Amniotic epithelial cell (primary cell): ENCODE data around the gene OAS1.
A peak's percentile ranks its signal among the peaks of the same experiment; 100 is the strongest.
"Not testable (repeated sequence)": the region's sequence is repeated elsewhere in the genome, so short reads cannot be mapped to it uniquely, and the experiment has no call there.

Experiments used
- DNase-seq: peaks from one replicate; pipeline ENCODE4 v3.0.0-alpha.2; 2010; ENCODE audit warnings: low read depth

Gene OAS1

DNA sequence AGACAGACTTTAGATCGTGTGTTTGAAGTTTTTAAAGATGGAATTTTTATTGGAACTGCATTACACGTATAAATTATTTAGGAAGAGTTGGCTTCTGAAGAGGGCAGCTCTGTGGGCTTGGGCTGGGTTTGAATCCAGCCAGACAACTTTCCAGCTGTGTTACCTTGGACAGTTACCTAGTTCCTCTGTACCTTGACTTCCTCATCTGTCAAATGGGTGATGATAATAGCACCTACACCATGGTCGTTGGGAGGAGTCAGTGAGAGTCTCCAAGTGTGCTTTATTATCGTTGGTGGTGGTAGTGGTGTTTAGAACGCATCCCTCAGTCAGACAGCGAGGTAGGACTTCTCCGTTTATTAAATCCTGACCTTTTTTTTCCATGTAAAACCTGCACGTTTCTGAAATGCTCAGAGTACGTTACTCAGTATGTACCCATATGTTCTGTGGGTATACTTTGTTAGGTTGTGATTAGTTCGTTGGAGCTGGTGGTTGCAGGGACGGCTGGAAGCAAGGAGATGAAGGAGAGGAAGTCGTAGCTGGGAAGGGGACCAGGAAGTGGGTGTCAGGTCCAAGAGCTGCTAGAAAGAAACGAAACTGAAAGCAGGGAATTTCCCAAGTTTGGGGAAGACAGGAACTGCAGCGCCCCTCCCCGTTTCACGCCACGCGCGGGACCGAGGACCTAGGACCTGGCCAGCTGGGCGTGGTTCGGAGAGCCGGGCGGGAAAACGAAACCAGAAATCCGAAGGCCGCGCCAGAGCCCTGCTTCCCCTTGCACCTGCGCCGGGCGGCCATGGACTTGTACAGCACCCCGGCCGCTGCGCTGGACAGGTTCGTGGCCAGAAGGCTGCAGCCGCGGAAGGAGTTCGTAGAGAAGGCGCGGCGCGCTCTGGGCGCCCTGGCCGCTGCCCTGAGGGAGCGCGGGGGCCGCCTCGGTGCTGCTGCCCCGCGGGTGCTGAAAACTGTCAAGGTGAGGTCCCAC, 31.3 kb downstream of the OAS1 start, which contains the start of gene OAS3:
Gene OAS3, plus strand, starts transcription at position 734 of the 979 bp plus-strand sequence. Its CDS starts 57 bp downstream, at position 791.
- DNase-seq = peak; percentile 23

- no peak for DNase-seq
Observed at GRCh38 chr12:112938751-112939150, 32.0 kb downstream of the OAS1 start.

GRCh38 chr12:112939761-112940381, 33.1 kb downstream of the OAS1 start:
- no peak for DNase-seq

- DNase-seq = no peak
Observed at GRCh38 chr12:112941528-112942335, 35.0 kb downstream of the OAS1 start.

DNA sequence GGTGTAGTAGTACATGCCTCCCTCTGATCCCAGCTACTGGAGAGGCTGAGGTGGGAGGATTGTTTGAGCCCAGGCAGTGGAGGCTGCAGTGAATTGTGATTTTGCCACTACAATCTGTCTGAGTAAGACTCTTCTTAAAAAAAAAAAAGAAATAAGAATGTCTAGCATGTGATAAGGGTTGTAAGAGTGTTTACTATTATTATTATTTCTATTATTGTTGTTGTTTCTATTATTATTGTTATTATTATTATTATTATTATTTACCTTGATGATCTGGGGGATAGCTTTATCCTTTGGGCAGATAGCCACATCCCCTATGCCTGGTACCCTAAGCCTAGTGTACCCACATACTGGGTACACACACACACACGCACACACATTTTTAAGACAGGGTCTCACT, 35.8 kb downstream of the OAS1 start:
- no peak for DNase-seq

DNA sequence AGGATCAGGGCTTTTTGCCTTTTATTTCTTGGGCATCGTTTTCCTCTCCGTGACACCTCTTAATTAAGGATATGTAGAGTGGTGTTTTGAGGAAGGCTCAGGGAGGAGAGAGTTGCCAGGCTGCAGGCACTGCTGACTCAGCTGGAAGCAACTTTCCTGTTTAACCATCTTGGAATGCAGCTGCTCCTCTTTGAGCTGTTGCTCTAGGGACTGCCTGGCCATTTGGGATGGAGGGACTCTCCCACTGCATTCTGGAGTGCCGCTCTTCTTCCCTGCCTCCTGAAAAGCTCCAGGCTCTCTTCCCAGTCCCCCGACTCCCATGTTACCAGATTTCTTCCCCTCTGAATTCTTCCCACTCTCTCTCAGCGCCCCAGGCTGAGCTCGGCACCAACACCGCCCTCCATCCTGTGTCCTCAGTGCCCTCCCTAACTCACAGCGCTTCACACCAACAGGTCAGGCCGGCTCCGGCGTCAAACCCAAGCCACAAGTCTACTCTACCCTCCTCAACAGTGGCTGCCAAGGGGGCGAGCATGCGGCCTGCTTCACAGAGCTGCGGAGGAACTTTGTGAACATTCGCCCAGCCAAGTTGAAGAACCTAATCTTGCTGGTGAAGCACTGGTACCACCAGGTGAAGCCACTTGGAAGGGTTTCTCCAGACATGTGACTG, 37.4 kb downstream of the OAS1 start:
- DNase-seq = no peak

GRCh38 chr12:112945515-112945914, 38.8 kb downstream of the OAS1 start:
- no peak for DNase-seq

GRCh38 chr12:112946236-112947000, 39.7 kb downstream of the OAS1 start:
- no peak for DNase-seq

DNA sequence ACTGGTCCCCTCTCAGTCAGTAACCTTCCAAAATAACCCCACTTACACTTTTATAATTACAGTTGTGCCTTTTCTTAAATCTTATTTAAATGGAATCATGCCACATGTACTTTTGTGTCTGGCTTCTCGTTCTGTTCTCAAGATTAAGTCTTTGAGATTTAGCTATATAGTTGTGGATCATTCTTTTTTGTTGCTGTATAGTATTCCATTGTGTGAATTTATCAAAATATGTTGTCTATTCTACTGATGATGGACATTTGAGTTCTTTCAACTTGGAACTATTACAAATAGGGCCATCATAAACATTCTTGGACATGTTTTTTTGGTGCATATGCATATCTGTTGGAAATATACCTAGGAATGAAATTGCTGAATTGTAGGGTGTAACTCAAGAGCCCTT, 40.6 kb downstream of the OAS1 start:
- DNase-seq = no peak

GRCh38 chr12:112947761-112948160, 41.0 kb downstream of the OAS1 start:
- DNase-seq = no peak

DNA sequence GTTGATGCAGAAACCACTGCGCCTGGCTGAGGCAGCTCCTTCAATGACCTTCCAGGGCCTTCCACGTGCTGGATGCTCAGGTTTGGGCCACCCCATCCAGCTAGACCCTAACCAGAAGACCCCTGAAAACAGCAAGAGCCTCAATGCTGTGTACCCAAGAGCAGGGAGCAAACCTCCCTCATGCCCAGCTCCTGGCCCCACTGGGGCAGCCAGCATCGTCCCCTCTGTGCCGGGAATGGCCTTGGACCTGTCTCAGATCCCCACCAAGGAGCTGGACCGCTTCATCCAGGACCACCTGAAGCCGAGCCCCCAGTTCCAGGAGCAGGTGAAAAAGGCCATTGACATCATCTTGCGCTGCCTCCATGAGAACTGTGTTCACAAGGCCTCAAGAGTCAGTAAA, 42.0 kb downstream of the OAS1 start:
- DNase-seq = no peak

DNA sequence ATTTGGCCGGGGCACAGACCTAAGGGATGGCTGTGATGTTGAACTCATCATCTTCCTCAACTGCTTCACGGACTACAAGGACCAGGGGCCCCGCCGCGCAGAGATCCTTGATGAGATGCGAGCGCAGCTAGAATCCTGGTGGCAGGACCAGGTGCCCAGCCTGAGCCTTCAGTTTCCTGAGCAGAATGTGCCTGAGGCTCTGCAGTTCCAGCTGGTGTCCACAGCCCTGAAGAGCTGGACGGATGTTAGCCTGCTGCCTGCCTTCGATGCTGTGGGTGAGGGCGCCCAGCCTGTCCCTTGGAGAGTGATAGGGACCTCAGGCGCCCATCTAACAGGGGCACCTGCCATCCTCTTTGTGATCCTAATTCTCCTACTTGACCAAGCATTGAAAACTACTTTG, 43.9 kb downstream of the OAS1 start:
- no peak for DNase-seq

DNA sequence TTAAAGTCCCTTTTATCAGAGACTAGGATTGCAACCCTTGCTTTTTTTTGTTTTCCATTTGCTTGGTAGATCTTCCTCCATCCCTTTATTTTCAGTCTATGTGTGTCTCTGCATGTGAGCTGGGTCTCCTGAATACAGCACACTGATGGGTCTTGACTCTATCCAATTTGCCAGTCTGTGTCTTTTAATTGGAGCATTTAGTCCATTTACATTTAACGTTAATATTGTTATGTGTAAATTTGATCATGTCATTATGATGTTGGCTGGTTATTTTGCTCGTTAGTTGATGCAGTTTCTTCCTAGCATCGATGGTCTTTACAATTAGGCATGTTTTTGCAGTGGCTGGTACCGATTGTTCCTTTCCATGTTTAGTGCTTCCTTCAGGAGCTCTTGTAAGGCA, 50.4 kb downstream of the OAS1 start:
- DNase-seq = not testable (repeated sequence)

GRCh38 chr12:112961074-112961473, 54.3 kb downstream of the OAS1 start:
- no peak for DNase-seq

- DNase-seq = no peak
Observed at GRCh38 chr12:112961536-112961935, 54.8 kb downstream of the OAS1 start.

DNA sequence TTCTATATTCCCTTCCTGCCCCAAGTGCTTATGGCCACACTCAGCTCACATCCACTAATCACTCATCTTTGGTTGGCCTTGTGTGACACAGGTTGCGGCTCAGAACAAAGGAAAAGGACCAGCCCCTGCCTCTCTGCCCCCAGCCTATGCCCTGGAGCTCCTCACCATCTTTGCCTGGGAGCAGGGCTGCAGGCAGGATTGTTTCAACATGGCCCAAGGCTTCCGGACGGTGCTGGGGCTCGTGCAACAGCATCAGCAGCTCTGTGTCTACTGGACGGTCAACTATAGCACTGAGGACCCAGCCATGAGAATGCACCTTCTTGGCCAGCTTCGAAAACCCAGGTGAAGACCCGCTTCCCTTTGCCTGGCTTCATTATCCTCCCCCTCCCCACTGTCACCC, 55.8 kb downstream of the OAS1 start:
- DNase-seq = no peak

GRCh38 chr12:112963227-112963861, 56.6 kb downstream of the OAS1 start:
- DNase-seq = no peak

- DNase-seq = no peak
Observed at GRCh38 chr12:112964067-112964670, 57.4 kb downstream of the OAS1 start.

DNA sequence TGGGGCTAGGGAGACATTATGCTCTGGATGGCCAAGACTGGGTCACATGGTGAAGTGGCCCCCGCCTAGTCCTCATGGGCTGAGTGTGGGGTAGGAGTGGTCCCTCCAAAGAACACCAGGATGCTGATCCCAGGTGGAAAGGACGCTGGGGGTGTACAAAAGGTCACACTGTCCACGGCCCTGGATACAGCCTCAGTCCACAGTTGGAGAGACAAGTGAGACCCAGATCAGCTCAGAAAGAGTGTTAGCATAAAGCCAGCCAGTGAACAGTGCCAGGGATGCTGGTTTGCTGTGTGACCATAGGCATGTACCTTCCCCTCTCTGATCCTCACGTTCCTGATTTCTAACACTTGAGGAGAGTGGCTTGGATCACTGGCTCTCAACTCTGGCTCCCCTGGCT, 58.2 kb downstream of the OAS1 start:
- no peak for DNase-seq

- no peak for DNase-seq
Observed at GRCh38 chr12:112965643-112966042, 58.9 kb downstream of the OAS1 start.
